ENCODE measurements around the gene ST14.

- TF ChIP-seq CTCF (conservative IDR thresholded peaks at IDR 0.05 in 1 of 2, IDR thresholded peaks at IDR 0.05 in 1 of 2; ENCODE audit: low read depth in 1 of 2, low read length in 2 of 2) (no peak), EZH2 (IDR thresholded peaks at IDR 0.05; ENCODE audit: low read length, missing control alignments) (no peak)
Measured at GRCh38 chr11:130114281-130114680, 45.3 kb upstream of the ST14 start.

Data from fibroblast of lung (primary cell).